Measurements from ENCODE around the gene RAB22A.
"Not testable (repeated sequence)": the region's sequence is repeated elsewhere in the genome, so short reads cannot be mapped to it uniquely, and the experiment has no call there.

Gene RAB22A

GRCh38 chr20:58414786-58415185, 105.3 kb downstream of the RAB22A start:
- DNase-seq (ENCODE audit: low read depth) = not testable (repeated sequence)

DNA sequence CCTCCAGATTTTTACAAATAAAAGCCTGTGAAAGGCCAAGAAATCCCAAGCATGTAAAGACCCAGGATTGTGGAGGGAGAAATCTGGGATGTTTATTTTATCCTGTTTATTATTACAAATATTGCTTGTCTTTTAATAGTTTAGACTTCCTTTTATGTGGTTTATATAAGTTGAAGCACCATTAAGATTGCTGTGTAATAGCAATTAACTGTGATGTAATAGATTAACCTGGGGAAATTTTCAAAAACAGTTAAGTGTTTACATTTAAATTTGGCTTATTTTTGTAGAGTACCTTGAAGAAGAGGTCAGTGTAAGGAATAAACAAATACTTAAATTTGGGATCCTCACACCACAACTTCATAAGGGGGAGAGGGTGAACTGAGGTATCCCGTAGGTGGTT, 106.5 kb downstream of the RAB22A start:
- DNase-seq (ENCODE audit: low read depth) = no peak

- no peak for DNase-seq (ENCODE audit: low read depth)
Observed at GRCh38 chr20:58416835-58417234, 107.3 kb downstream of the RAB22A start.
